Ishikawa (cell line): ENCODE results near the gene SETX.

Experiments used
- CEBPB ChIP-seq: IDR thresholded peaks from 2 replicates; pipeline ENCODE4 v1.6.1; 2012
- CREB1 ChIP-seq: IDR thresholded peaks from 2 replicates; pipeline ENCODE4 v1.6.1; 2012; ENCODE audit warnings: low read depth
- EGR1 ChIP-seq: IDR thresholded peaks from 2 replicates; pipeline ENCODE4 v1.6.1; 2012
- EP300 ChIP-seq: IDR thresholded peaks from 2 replicates; pipeline ENCODE4 v1.6.1; 2012; ENCODE audit warnings: borderline replicate concordance
- FOXM1 ChIP-seq: IDR thresholded peaks from 2 replicates; pipeline ENCODE4 v1.6.1; 2012; ENCODE audit warnings: low read depth, borderline replicate concordance
- NFIC ChIP-seq: IDR thresholded peaks from 2 replicates; pipeline ENCODE4 v1.6.1; 2012
- RAD21 ChIP-seq: IDR thresholded peaks from 2 replicates; pipeline ENCODE4 v1.6.1; 2012; ENCODE audit warnings: low read depth
- REST ChIP-seq: IDR thresholded peaks from 2 replicates; pipeline ENCODE4 v1.6.1; 2012; ENCODE audit warnings: low read depth, mild to moderate bottlenecking
- TAF1 ChIP-seq: IDR thresholded peaks from 2 replicates; pipeline ENCODE4 v1.6.1; 2012; ENCODE audit warnings: low read depth, mild to moderate bottlenecking
- TCF12 ChIP-seq: IDR thresholded peaks from 2 replicates; pipeline ENCODE4 v1.6.1; 2012; ENCODE audit warnings: low read depth
- TEAD4 ChIP-seq: IDR thresholded peaks from 2 replicates; pipeline ENCODE4 v1.6.1; 2012
- YY1 ChIP-seq: IDR thresholded peaks from 2 replicates; pipeline ENCODE4 v1.6.1; 2012; ENCODE audit warnings: low read depth
- ZBTB7A ChIP-seq: IDR thresholded peaks from 2 replicates; pipeline ENCODE4 v1.6.1; 2012; ENCODE audit warnings: low read depth
- TF ChIP-seq, protein P1 (sequence below): IDR thresholded peaks from 2 replicates; pipeline ENCODE4 v1.6.1; 2012
- TF ChIP-seq, protein P2 (sequence below): IDR thresholded peaks from 2 replicates; pipeline ENCODE4 v1.6.1; 2012

SETX gene

DNA sequence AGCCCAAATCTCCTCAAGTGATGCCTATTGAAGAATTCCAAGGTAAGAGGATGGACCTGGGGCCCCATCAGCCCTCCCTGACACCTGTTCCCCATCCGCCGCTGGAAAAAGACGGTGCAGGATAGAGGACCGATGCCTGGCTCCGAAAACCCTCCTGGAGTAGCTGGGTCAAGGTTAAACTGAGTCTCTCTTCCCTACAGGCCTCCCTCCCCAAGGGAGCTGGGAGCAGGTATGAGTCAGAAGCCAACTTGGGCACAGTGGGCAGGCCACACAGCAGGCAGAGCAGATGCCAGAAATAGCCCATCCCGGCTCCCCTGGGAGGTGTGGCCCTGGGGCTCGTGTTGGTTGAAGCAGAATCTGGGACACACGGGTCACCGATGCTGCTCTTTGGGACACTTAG lies 117.3 kb downstream of the SETX start:
- TF ChIP-seq CEBPB (no peak), REST (no peak), EP300 (no peak), NFIC (no peak), TCF12 (no peak), RAD21 (no peak), FOXM1 (no peak), YY1 (no peak), TEAD4 (no peak), EGR1 (no peak), ZBTB7A (no peak), TAF1 (no peak), CREB1 (no peak)
- TF ChIP-seq, protein P1, sequence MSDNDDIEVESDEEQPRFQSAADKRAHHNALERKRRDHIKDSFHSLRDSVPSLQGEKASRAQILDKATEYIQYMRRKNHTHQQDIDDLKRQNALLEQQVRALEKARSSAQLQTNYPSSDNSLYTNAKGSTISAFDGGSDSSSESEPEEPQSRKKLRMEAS: no peak
- TF ChIP-seq, protein P2, sequence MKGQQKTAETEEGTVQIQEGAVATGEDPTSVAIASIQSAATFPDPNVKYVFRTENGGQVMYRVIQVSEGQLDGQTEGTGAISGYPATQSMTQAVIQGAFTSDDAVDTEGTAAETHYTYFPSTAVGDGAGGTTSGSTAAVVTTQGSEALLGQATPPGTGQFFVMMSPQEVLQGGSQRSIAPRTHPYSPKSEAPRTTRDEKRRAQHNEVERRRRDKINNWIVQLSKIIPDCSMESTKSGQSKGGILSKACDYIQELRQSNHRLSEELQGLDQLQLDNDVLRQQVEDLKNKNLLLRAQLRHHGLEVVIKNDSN: no peak

- TF ChIP-seq ZBTB7A: no peak
- TF ChIP-seq RAD21: no peak
- TF ChIP-seq TCF12: no peak
- TF ChIP-seq CEBPB: no peak
- TF ChIP-seq, protein P1: no peak
- TF ChIP-seq EP300: no peak
- no peak for TF ChIP-seq FOXM1
- no peak for TF ChIP-seq NFIC
- TF ChIP-seq CREB1: no peak
- TF ChIP-seq, protein P2: no peak
- TF ChIP-seq TAF1: no peak
- no peak for TF ChIP-seq TEAD4
- no peak for TF ChIP-seq YY1
- TF ChIP-seq REST: no peak
- no peak for TF ChIP-seq EGR1
Observed at GRCh38 chr9:132236662-132237311, 118.0 kb downstream of the SETX start.

DNA sequence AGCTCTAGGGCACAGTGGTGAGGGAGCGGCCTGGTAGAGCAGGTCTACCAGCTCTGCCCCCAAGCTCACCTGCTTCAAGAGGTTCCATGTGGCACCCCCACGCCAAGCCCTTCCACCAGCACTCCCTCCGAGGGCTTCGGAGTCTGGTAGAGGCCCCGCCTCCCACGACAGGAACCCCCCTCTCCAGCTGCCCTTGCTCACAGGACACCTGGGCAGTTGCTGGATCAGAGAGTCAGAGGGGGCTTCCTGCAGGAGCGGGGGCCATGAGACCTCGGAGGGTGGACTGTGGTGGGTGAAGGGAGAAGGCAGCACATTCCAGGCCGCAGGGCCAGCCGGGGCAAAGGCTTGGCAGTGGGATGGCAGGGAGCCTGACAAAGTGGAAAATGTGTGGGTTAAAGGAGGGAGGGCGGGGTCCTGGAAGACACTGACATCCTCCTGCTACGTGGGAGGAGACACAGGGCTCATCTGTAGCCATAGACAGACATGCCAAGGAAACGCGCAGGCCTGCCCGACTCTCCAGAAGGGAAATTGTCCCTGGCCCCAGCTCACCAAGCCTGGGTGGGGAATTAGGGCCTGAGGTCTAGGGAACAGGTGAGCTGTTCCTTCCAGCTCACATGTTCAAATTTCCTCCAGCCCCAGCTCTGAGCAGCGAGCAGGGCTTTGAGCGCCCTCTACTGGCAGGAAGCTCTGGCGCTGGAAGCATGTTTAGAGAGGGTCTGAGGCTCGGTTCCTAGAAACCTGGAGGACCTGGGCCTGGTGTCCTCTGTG lies 118.7 kb downstream of the SETX start:
- TF ChIP-seq FOXM1 (no peak), ZBTB7A (0 out of 2 replicates have a peak, but pooled peaks have one; percentile 38), CEBPB (no peak), RAD21 (peak; percentile 96)

DNA sequence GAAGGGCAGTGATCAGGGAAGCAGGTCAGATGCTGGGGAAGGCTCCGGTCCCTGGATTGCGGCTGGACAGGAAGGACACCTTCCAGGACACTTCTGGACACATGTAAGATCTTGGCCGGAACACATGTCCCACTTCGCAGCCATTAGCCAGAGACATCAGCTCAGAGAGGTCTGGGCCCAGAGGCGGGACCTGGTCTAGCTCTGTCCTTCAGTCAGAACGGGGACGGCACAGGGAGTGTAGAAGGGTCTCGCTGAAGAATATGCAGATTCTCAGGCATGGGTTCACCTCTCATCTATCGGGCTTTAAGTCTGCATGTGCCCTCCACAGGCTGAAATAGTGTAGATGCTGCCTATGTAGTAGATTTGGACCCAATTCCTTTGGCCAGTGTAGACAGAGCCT lies 119.7 kb downstream of the SETX start:
- TF ChIP-seq EGR1 (no peak), RAD21 (no peak), YY1 (no peak), TAF1 (no peak), CEBPB (no peak), TCF12 (no peak), FOXM1 (no peak), ZBTB7A (no peak), CREB1 (no peak), TEAD4 (no peak), REST (no peak), NFIC (no peak), EP300 (no peak)
- TF ChIP-seq, protein P1: no peak
- TF ChIP-seq, protein P2: no peak
